HG03442 (cell line): ENCODE data around the gene ZNF511.
"Not testable (repeated sequence)": the region's sequence is repeated elsewhere in the genome, so short reads cannot be mapped to it uniquely, and the experiment has no call there.

Source experiments
- ATAC-seq: cut with Tn5 transposase; IDR thresholded peaks from one replicate; pipeline ENCODE4 v1.9.1; 2021; ENCODE audit warnings: mild to moderate bottlenecking, moderate library complexity; ENCODE audit not compliant: unreplicated experiment

ZNF511 gene

GRCh38 chr10:133312769-133313145, 4.0 kb downstream of the ZNF511 start:
- no peak for ATAC-seq

- ATAC-seq: no peak
Observed at GRCh38 chr10:133313192-133313591, 4.5 kb downstream of the ZNF511 start.

- no peak for ATAC-seq
Observed at GRCh38 chr10:133314911-133315310, 6.2 kb downstream of the ZNF511 start.

- no peak for ATAC-seq
Observed at GRCh38 chr10:133315847-133316246, 7.1 kb downstream of the ZNF511 start.

- ATAC-seq: no peak
Observed at GRCh38 chr10:133316266-133316665, 7.6 kb downstream of the ZNF511 start.

GRCh38 chr10:133316732-133317131, 8.0 kb downstream of the ZNF511 start:
- ATAC-seq: no peak

- peak; percentile 95 for ATAC-seq
Observed at GRCh38 chr10:133318494-133319127, 9.9 kb downstream of the ZNF511 start.

- ATAC-seq: not testable (repeated sequence)
Observed at GRCh38 chr10:133320852-133321422, 12.2 kb downstream of the ZNF511 start.

- not testable (repeated sequence) for ATAC-seq
Observed at GRCh38 chr10:133322064-133322709, 13.5 kb downstream of the ZNF511 start.

- ATAC-seq: no peak
Observed at GRCh38 chr10:133324198-133324792, 15.6 kb downstream of the ZNF511 start.

GRCh38 chr10:133324857-133325260, 16.1 kb downstream of the ZNF511 start:
- no peak for ATAC-seq

- ATAC-seq: no peak
Observed at GRCh38 chr10:133325440-133326222, 16.9 kb downstream of the ZNF511 start.

GRCh38 chr10:133326223-133326551, 17.5 kb downstream of the ZNF511 start:
- ATAC-seq: no peak

- ATAC-seq: no peak
Observed at GRCh38 chr10:133326745-133327650, 18.3 kb downstream of the ZNF511 start.

GRCh38 chr10:133327651-133328357, 19.1 kb downstream of the ZNF511 start:
- ATAC-seq: no peak

- no peak for ATAC-seq
Observed at GRCh38 chr10:133328358-133329343, 19.9 kb downstream of the ZNF511 start.

- ATAC-seq: peak; percentile 93
Observed at GRCh38 chr10:133329491-133330202, 20.9 kb downstream of the ZNF511 start.
